B cell (primary cell): Measurements from ENCODE around the gene ZNG1C. TPM values are rescaled to one million over a fixed set of nuclear protein-coding genes. Genes with fewer than 3 reads are reported as not detected.
"Not testable (repeated sequence)": the region's sequence is repeated elsewhere in the genome, so short reads cannot be mapped to it uniquely, and the experiment has no call there.

Experiments
- ATAC-seq: fragments of 200-7000 bp; cut with Tn5 transposase; one replicate; pipeline ENCODE4 v1.10.0; 2021; ENCODE audit warnings: low read depth, mild to moderate bottlenecking, moderate number of reproducible peaks, moderate library complexity
- CTCF ChIA-PET: fragments of 350-600 bp; sonication (Branson Sonifier 250); formaldehyde crosslinking; loops from one replicate; lab custom pipeline; 2021; ENCODE audit warnings: antibody characterized with exemption, inconsistent platforms; lab: Charles Lee
- POLR2A ChIA-PET: fragments of 350-600 bp; sonication (Branson Sonifier 250); formaldehyde crosslinking; loops from one replicate; lab custom pipeline; 2021; ENCODE audit warnings: antibody characterized with exemption; lab: Charles Lee
- DNase-seq: peaks from one replicate; pipeline ENCODE4 v3.0.0; 2013
- H2AFZ ChIP-seq: 2 replicates; pipeline ENCODE4 v1.6.1; 2012; ENCODE audit warnings: mild to moderate bottlenecking, low read depth, low read length; ENCODE audit not compliant: insufficient read depth, poor library complexity, severe bottlenecking
- H3K27ac ChIP-seq, 2 donors: 1 replicate in 1 of 2; 2 replicates in 1 of 2; pipeline ENCODE4 v1.5.1; 2012 to 2013; ENCODE audit warnings: low read length in 2 of 2, mild to moderate bottlenecking in 2 of 2, moderate library complexity in 1 of 2
- H3K27me3 ChIP-seq, 4 experiments: fragments of 200-600 bp in 1 of 4; sonication (generic) in 1 of 4; replicated peaks in 1 of 4; 1 replicate in 2 of 4; 2 replicates in 2 of 4; pipeline versions ENCODE4 v1.6.1 to v1.7.0; 2013 to 2016; ENCODE audit warnings: low read length in 3 of 4, mild to moderate bottlenecking in 2 of 4, mixed read lengths in 1 of 4, moderate library complexity in 1 of 4; ENCODE audit not compliant: insufficient read depth in 4 of 4, control insufficient read depth in 3 of 4; ENCODE audit errors: control extremely low read depth in 1 of 4
- H3K36me3 ChIP-seq, 2 experiments: replicated peaks in 1 of 2; 1 replicate in 1 of 2; 2 replicates in 1 of 2; pipeline versions ENCODE4 v1.6.1 to v1.7.1; 2013; ENCODE audit warnings: low read length in 1 of 2; ENCODE audit not compliant: insufficient read depth in 2 of 2, control insufficient read depth in 1 of 2; ENCODE audit errors: control extremely low read depth in 1 of 2, extremely low read depth in 1 of 2
- H3K4me1 ChIP-seq, 2 donors: fragments of 200-600 bp in 1 of 2; sonication (generic) in 1 of 2; 1 replicate in 1 of 2; 2 replicates in 1 of 2; pipeline versions ENCODE4 v1.5.1 to v1.6.1; 2013 to 2017; ENCODE audit warnings: low read length in 2 of 2; ENCODE audit not compliant: control insufficient read depth in 2 of 2, insufficient read depth in 2 of 2
- H3K4me2 ChIP-seq: replicated peaks from 2 replicates; pipeline ENCODE3; 2012; ENCODE audit warnings: mild to moderate bottlenecking, low read depth, low read length; ENCODE audit not compliant: poor library complexity, severe bottlenecking
- H3K4me3 ChIP-seq, 5 experiments: fragments of 200-600 bp in 1 of 5; sonication (generic) in 1 of 5; 1 replicate in 3 of 5; 2 replicates in 2 of 5; pipeline versions ENCODE4 v1.5.1 to v1.7.0; 2011 to 2016; ENCODE audit warnings: low read length in 4 of 5, mild to moderate bottlenecking in 4 of 5, low read depth in 2 of 5, control low read depth in 1 of 5, moderate library complexity in 1 of 5; ENCODE audit not compliant: insufficient read depth in 1 of 5; ENCODE audit errors: control extremely low read depth in 1 of 5, extremely low read depth in 1 of 5
- H3K79me2 ChIP-seq: fragments of 200-600 bp; sonication (generic); one replicate; pipeline ENCODE4 v1.6.0; 2016; ENCODE audit warnings: low read length; ENCODE audit not compliant: control insufficient read depth, insufficient read depth
- H3K9ac ChIP-seq: fragments of 200-600 bp; sonication (generic); 2 replicates; pipeline ENCODE4 v1.6.1; 2017; ENCODE audit warnings: mild to moderate bottlenecking, low read length, moderate library complexity
- H3K9me3 ChIP-seq, 3 donors: one replicate each; pipeline versions ENCODE4 v1.6.1 to v1.7.1; 2013; ENCODE audit warnings: low read length in 2 of 3; ENCODE audit not compliant: control insufficient read depth in 2 of 3, insufficient read depth in 1 of 3; ENCODE audit errors: control extremely low read depth in 1 of 3
- H4K20me1 ChIP-seq: 2 replicates; pipeline ENCODE4 v1.6.0; 2012; ENCODE audit warnings: mild to moderate bottlenecking, low read length; ENCODE audit not compliant: insufficient read depth, control insufficient read depth, poor library complexity, severe bottlenecking
- H3K27ac Mint-ChIP-seq: one replicate; pipeline ENCODE4 v1.8.0; 2021; ENCODE audit warnings: mixed read lengths
- H3K27me3 Mint-ChIP-seq: one replicate; pipeline ENCODE4 v1.8.0; 2021; ENCODE audit warnings: mixed read lengths
- H3K4me1 Mint-ChIP-seq: one replicate; pipeline ENCODE4 v1.8.0; 2021; ENCODE audit warnings: mixed read lengths
- H3K4me3 Mint-ChIP-seq: one replicate; pipeline ENCODE4 v1.8.0; 2021; ENCODE audit warnings: mixed read lengths
- H3K9me3 Mint-ChIP-seq: one replicate; pipeline ENCODE4 v1.8.0; 2022; ENCODE audit warnings: mixed read lengths; ENCODE audit not compliant: insufficient read depth
- WGBS: methylation state at CpG from one replicate; pipeline ENCODE4 v1.1.5; 2013; ENCODE audit warnings: missing lambda C conversion rate; ENCODE audit not compliant: insufficient coverage; 5-methylcytosine and 5-hydroxymethylcytosine counted together
- intact Hi-C: fragments of 100-400 bp; cut with micrococcal nuclease; formaldehyde crosslinking; loops from one replicate; pipeline ENCODE4 v1.10.0; 2022
- polyA plus RNA-seq: library from polyadenylated mRNA; depleted of rRNA; stranded (reverse); fragments of >200 nt; gene quantifications from 2 replicates; pipeline ENCODE4 v1.2.3, GENCODE V29; 2012
- total RNA-seq, 2 donors: library from RNA; stranded (reverse); fragments of 120-200 nt in 1 of 2; gene quantifications; 1 replicate in 1 of 2; 2 replicates in 1 of 2; pipeline versions ENCODE4 v1.2.3 to v1.2.4, GENCODE V29; 2013 to 2022

The ZNG1C gene
- total and polyA plus RNA-seq, 2 donors (not counting 1 experiment from before 2014, with no cell fraction given): 24.2 to 56.2 TPM

DNA sequence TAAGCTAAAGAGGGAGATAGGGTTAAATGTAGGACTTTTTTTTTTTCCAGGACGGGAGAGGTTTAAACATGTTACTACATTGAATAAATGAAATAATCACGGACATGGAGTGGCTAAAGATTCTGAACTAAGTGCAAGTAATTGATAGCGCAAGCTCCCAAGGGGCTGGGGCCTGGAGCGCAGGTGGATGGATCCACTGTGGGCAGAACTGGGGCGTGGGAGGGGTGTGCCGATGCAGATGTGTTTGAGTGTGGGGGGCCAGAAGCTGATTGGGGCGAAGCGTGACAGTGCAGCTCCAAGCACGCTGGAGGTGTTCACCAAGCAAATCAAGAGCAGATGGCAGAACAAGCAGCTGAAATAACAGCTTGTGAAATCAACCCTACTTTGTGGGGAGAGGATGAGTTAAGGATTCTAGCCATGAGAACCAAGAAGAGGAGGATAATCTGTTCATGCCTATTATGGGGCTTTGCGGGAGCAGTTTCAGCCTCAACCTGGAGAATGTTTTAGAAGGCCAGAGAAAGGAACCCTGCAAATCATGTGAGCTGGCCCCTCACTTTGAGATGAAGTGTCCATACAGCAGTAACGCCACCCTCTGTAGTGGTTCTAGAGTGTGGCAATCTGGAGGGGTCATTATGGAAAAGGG, 88.9 kb downstream of the ZNG1C start:
- H3K4me1 ChIP-seq, H3K4me1 Mint-ChIP-seq, H3K4me3 ChIP-seq, H3K36me3 ChIP-seq, ATAC-seq, H3K4me2 ChIP-seq, H3K27ac ChIP-seq, H4K20me1 ChIP-seq, H3K79me2 ChIP-seq, H2AFZ ChIP-seq, H3K27ac Mint-ChIP-seq, intact Hi-C loops, CTCF ChIA-PET, H3K27me3 Mint-ChIP-seq, H3K9me3 ChIP-seq, H3K9ac ChIP-seq, H3K9me3 Mint-ChIP-seq, POLR2A ChIA-PET, H3K4me3 Mint-ChIP-seq, DNase-seq, H3K27me3 ChIP-seq: not testable (repeated sequence)
- no CpG with 5 or more reads among the region's 11 CpGs for WGBS

DNA sequence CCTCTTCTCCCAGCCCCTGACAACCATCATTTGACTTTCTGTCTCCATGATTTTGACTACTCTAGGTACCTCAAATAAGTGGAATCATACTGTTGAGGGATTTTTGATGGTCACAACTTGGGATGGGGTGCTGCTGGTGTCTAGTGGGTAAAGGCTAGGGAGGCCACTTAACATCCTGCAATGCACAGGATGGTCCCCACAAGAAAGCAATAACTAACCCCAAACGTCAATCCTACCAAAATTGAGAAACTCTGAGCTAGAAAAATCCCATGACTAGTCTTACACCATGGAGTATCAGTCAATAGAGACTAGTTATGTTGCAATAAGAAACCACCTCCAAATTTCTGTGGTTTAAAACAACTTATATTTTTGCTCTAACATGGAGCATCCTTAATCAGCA, 90.3 kb downstream of the ZNG1C start:
- H3K27ac Mint-ChIP-seq, DNase-seq, CTCF ChIA-PET, H3K79me2 ChIP-seq, H3K4me1 ChIP-seq, H3K9ac ChIP-seq, H3K36me3 ChIP-seq, H3K4me3 Mint-ChIP-seq, H3K27me3 ChIP-seq, intact Hi-C loops, H2AFZ ChIP-seq, H3K4me1 Mint-ChIP-seq, H3K9me3 Mint-ChIP-seq, H4K20me1 ChIP-seq, POLR2A ChIA-PET, ATAC-seq, H3K9me3 ChIP-seq, H3K4me3 ChIP-seq, H3K4me2 ChIP-seq, H3K27me3 Mint-ChIP-seq, H3K27ac ChIP-seq: not testable (repeated sequence)
- no CpG with 5 or more reads among the region's 1 CpG for WGBS

DNA sequence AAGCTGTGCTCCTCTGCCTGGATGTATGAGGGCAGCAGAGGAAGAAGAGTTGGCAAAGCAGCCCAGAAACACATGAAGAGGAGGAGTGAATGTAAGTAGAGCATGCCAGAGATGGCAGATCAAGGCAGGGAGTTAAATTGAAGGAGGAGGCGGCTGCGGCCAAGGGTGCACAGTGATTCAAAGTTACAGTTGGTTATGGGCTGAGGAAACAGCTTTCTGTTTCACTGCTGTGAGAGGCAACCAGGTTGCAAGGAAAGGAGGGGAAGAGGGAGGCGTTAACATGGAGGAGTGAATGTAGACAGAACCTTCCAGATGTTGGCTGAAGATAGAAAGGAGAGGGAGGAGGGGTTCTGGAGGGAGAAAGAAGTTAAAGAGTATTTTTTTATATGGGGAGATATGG, 94.2 kb downstream of the ZNG1C start:
- H2AFZ ChIP-seq, H3K4me2 ChIP-seq, DNase-seq, H3K4me3 Mint-ChIP-seq, H3K27ac Mint-ChIP-seq, POLR2A ChIA-PET, H3K27ac ChIP-seq, H3K79me2 ChIP-seq, H3K4me3 ChIP-seq, intact Hi-C loops, CTCF ChIA-PET, H3K4me1 Mint-ChIP-seq, H3K27me3 Mint-ChIP-seq, H3K9ac ChIP-seq, H3K36me3 ChIP-seq, H3K4me1 ChIP-seq, ATAC-seq, H4K20me1 ChIP-seq, H3K9me3 Mint-ChIP-seq, H3K9me3 ChIP-seq, H3K27me3 ChIP-seq: not testable (repeated sequence)
- no CpG with 5 or more reads among the region's 3 CpGs for WGBS

DNA sequence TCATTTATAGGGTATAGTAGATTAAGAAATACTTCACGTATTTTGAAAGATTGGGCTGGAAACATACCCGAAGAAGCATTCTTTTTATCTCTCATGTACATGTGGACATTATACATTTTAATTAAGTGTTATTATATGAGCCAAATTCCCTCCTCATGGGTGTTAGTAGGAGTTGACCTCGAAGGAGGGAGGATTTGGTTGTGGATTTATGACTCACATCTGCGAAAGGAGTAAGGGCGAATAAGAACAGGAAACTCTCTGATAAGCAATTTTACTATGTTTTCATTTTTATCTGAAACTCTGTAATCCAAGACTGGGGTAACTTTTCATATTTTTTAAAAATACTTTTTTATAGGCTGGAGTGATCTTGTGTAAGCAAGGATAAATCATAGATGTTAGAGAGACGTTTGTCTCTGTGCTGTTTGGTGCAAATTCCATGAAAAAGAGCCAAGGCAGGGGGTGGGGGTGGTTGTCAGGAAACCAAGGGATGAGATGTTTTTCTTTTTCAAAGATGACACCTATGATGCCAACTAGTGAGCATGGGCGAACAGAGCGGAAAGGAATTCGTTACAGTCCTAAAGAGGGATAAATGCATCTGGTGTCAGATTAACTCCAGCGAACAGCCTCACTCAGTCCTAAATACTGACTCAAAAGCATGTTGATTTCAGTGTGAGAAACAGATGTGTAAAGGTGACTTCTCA, 95.0 kb downstream of the ZNG1C start:
- H3K4me3 ChIP-seq, H3K4me2 ChIP-seq, H3K27ac ChIP-seq, H3K4me3 Mint-ChIP-seq, ATAC-seq, DNase-seq, H3K79me2 ChIP-seq, H3K4me1 Mint-ChIP-seq, H2AFZ ChIP-seq, H3K9me3 ChIP-seq, H3K36me3 ChIP-seq, H3K9ac ChIP-seq, intact Hi-C loops, H3K9me3 Mint-ChIP-seq, CTCF ChIA-PET, H3K4me1 ChIP-seq, POLR2A ChIA-PET, H3K27me3 Mint-ChIP-seq, H3K27ac Mint-ChIP-seq, H4K20me1 ChIP-seq, H3K27me3 ChIP-seq: not testable (repeated sequence)
- WGBS: no CpG with 5 or more reads among the region's 10 CpGs
